IPS-15b (cell line): Measurements from ENCODE around the gene ACP1.
A peak's percentile ranks its signal among the peaks of the same experiment; 100 is the strongest.

Experiments
- H3K27me3 ChIP-seq: one replicate; pipeline ENCODE4 v1.6.1; 2013; ENCODE audit warnings: low read length; ENCODE audit not compliant: control insufficient read depth, insufficient read depth
- H3K36me3 ChIP-seq: one replicate; pipeline ENCODE4 v1.6.1; 2013; ENCODE audit warnings: low read length; ENCODE audit not compliant: control insufficient read depth, insufficient read depth
- H3K4me1 ChIP-seq: one replicate; pipeline ENCODE4 v1.6.1; 2013; ENCODE audit warnings: mild to moderate bottlenecking, low read length; ENCODE audit not compliant: control insufficient read depth, insufficient read depth
- H3K4me3 ChIP-seq: one replicate; pipeline ENCODE4 v1.5.1; 2013; ENCODE audit warnings: low read depth, low read length
- H3K9ac ChIP-seq: one replicate; pipeline ENCODE4 v1.6.1; 2013; ENCODE audit warnings: low read depth, mild to moderate bottlenecking, low read length
- H3K9me3 ChIP-seq: one replicate; pipeline ENCODE4 v1.6.1; 2013; ENCODE audit warnings: mild to moderate bottlenecking, low read length; ENCODE audit not compliant: control insufficient read depth, insufficient read depth

ACP1 gene

GRCh38 chr2:273333-273732 lies 8.6 kb downstream of the ACP1 start:
- Histone ChIP-seq H3K4me3 (no peak overlapping the region), H3K9me3 (no peaks in the 10 kb centered on the region)

GRCh38 chr2:274503-274902 lies 9.8 kb downstream of the ACP1 start:
- Histone ChIP-seq H3K4me1 (no peaks in the 10 kb centered on the region), H3K9me3 (no peaks in the 10 kb centered on the region), H3K9ac (no peak overlapping the region), H3K4me3 (no peak overlapping the region), H3K36me3 (peaks cover 23% of the 10 kb centered on the region), H3K27me3 (no peaks in the 10 kb centered on the region)

More at GRCh38 chr2:273333-273732, 8.6 kb downstream of the ACP1 start:
- H3K36me3 ChIP-seq = peaks cover 19% of the 10 kb centered on the region
- H3K27me3 ChIP-seq = no peaks in the 10 kb centered on the region
- no peaks in the 10 kb centered on the region for H3K4me1 ChIP-seq
- H3K9ac ChIP-seq = no peak overlapping the region

- H3K27me3 ChIP-seq = no peaks in the 10 kb centered on the region
- H3K9me3 ChIP-seq = no peaks in the 10 kb centered on the region
- H3K9ac ChIP-seq = no peak overlapping the region
- H3K4me1 ChIP-seq = no peaks in the 10 kb centered on the region
- no peak overlapping the region for H3K4me3 ChIP-seq
- peaks cover 23% of the 10 kb centered on the region for H3K36me3 ChIP-seq
Observed at GRCh38 chr2:275466-275865, 10.7 kb downstream of the ACP1 start.

- peaks cover 29% of the 10 kb centered on the region for H3K36me3 ChIP-seq
- no peak overlapping the region for H3K9ac ChIP-seq
- no peak overlapping the region for H3K4me3 ChIP-seq
- no peaks in the 10 kb centered on the region for H3K9me3 ChIP-seq
- peaks cover 6% of the 10 kb centered on the region for H3K4me1 ChIP-seq
- no peaks in the 10 kb centered on the region for H3K27me3 ChIP-seq
Observed at GRCh38 chr2:278312-278926, 13.7 kb downstream of the ACP1 start.

- H3K9ac ChIP-seq = no peak overlapping the region
- peaks cover 9% of the 10 kb centered on the region for H3K4me1 ChIP-seq
- no peak overlapping the region for H3K4me3 ChIP-seq
- no peaks in the 10 kb centered on the region for H3K27me3 ChIP-seq
- H3K36me3 ChIP-seq = peaks cover 29% of the 10 kb centered on the region
- no peaks in the 10 kb centered on the region for H3K9me3 ChIP-seq
Observed at GRCh38 chr2:278927-279320, 14.2 kb downstream of the ACP1 start.

GRCh38 chr2:279366-279765 lies 14.6 kb downstream of the ACP1 start:
- Histone ChIP-seq H3K4me1 (peaks cover 14% of the 10 kb centered on the region), H3K9me3 (no peaks in the 10 kb centered on the region), H3K9ac (no peak overlapping the region), H3K27me3 (no peaks in the 10 kb centered on the region), H3K4me3 (no peak overlapping the region), H3K36me3 (peaks cover 29% of the 10 kb centered on the region)

GRCh38 chr2:279956-280649 lies 15.4 kb downstream of the ACP1 start:
- H3K4me1 ChIP-seq = peaks cover 21% of the 10 kb centered on the region
- no peak overlapping the region for H3K9ac ChIP-seq
- H3K9me3 ChIP-seq = no peaks in the 10 kb centered on the region
- H3K27me3 ChIP-seq = no peaks in the 10 kb centered on the region
- H3K4me3 ChIP-seq = no peak overlapping the region
- H3K36me3 ChIP-seq = peaks cover 29% of the 10 kb centered on the region

DNA sequence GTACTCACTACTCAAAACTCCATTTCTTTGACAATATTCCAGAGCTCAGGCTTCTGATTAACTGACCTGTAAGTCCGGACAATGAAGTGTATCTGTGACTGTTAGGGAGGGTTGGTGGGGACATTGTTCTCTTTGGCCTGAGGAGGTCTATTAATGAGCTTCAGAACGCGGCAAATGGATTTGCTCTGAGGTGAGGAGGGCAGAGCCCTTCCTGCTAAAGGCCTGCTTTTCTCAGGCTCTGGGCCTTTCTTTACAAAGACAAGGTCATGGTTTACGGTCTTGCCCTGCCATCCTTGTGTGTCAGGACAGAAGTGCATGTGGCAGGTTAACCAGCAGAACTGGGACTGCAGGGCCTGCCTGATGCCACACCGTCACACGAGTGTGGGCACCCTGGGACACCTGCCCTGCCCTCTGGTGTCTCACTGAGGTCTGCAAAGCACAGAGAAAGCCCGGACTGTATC lies 15.9 kb downstream of the ACP1 start:
- Histone ChIP-seq H3K36me3 (peaks cover 27% of the 10 kb centered on the region), H3K9ac (no peak overlapping the region), H3K4me1 (peaks cover 27% of the 10 kb centered on the region), H3K27me3 (peaks cover 2% of the 10 kb centered on the region), H3K9me3 (no peaks in the 10 kb centered on the region), H3K4me3 (no peak overlapping the region)

DNA sequence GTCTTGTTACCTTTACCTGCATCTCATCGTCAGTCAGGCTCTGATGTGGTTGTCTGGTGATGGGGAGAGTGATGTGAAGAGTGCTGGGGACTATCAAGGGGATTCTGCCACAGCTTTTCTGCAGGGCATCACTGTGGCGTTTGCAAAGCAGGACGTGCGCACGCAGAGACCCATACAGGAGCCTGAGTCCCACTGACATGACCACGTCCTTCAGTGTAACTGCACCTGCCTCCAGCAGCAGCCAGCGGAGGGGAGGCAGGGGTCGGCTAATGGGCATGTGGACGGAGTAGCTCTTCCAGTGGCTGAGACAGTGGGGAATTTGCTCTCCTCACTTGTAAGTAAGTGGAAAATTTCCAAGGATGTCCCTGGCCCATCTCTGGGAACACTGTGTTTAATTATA lies 16.6 kb downstream of the ACP1 start:
- no peak overlapping the region for H3K4me3 ChIP-seq
- no peaks in the 10 kb centered on the region for H3K9me3 ChIP-seq
- peaks cover 21% of the 10 kb centered on the region for H3K36me3 ChIP-seq
- H3K9ac ChIP-seq = no peak overlapping the region
- peaks cover 9% of the 10 kb centered on the region for H3K27me3 ChIP-seq
- peaks cover 32% of the 10 kb centered on the region for H3K4me1 ChIP-seq

GRCh38 chr2:282371-283263 lies 17.9 kb downstream of the ACP1 start:
- no peak overlapping the region for H3K9ac ChIP-seq
- H3K4me1 ChIP-seq = peaks cover 32% of the 10 kb centered on the region
- peaks cover 17% of the 10 kb centered on the region for H3K27me3 ChIP-seq
- H3K36me3 ChIP-seq = peaks cover 14% of the 10 kb centered on the region
- H3K9me3 ChIP-seq = no peaks in the 10 kb centered on the region
- H3K4me3 ChIP-seq = no peak overlapping the region

DNA sequence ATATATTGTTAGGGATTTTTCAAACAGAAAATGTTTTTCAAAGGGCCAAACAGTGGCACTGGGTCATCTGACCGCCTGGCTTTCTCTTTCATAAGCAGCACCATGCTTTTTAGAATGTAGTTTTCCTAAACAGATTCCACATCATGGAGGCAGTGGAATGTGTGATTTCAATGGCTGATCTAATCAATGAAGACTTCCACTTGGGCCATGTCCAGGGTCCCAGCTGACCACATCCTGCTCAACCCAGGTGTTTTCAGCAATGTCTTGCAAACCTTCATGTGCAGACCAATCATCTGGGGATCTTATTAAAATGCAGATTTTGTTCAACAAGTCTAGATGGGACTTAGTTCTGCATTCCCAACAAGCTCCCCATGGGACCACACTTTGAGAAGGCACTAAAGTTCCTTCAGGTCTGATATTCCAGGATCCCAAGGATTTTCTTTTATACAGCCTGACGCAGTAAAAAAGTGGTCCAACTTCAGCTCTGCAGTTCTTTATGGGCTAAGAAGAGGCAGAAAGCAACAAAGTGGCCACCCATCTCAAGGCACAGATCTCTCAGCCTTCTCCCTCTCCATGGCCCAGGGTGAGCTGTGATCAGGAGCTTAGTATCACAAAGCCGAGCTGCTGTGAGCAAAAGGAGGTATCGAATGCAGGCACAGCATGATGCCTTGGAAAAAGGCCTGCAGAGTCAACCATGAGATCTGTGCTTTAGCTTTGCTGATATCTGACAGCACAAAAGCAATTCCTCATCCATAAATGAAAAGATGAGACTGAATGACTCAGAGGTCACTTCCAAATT lies 19.4 kb downstream of the ACP1 start:
- H3K27me3 ChIP-seq = peaks cover 20% of the 10 kb centered on the region
- peak overlapping the region; percentile 0 for H3K4me3 ChIP-seq
- peaks cover 7% of the 10 kb centered on the region for H3K36me3 ChIP-seq
- peaks cover 32% of the 10 kb centered on the region for H3K4me1 ChIP-seq
- no peaks in the 10 kb centered on the region for H3K9me3 ChIP-seq
- no peak overlapping the region for H3K9ac ChIP-seq
